Heart left ventricle (tissue), 16 donors: ENCODE data around the gene KRTAP4-4. TPM values are rescaled to one million over a fixed set of nuclear protein-coding genes. Genes with fewer than 3 reads are reported as not detected.

ENCODE experiments used
- ATAC-seq, 4 donors: fragments of 200-7000 bp; cut with Tn5 transposase; one replicate each; pipeline ENCODE4 v1.9.1; 2020 to 2022; ENCODE audit warnings: moderate library complexity in 4 of 4, mild to moderate bottlenecking in 3 of 4, moderate number of reproducible peaks in 1 of 4
- DNase-seq, 5 donors: peaks; one replicate each; pipeline ENCODE4 v3.0.0-alpha.2; 2020
- H3K27ac ChIP-seq, 12 donors: fragments of 200-600 bp; sonication (generic) in 4 of 12; one replicate each; pipeline versions ENCODE4 v1.5.0 to v1.8.0; 2016 to 2022; ENCODE audit warnings: mild to moderate bottlenecking in 2 of 12
- H3K27me3 ChIP-seq, 9 donors: fragments of 200-600 bp; sonication (generic) in 2 of 9; one replicate each; pipeline versions ENCODE4 v1.5.1 to v1.8.0; 2016 to 2022; ENCODE audit warnings: mild to moderate bottlenecking in 3 of 9
- H3K36me3 ChIP-seq, 9 donors: fragments of 200-600 bp; sonication (generic) in 2 of 9; one replicate each; pipeline versions ENCODE4 v1.5.0 to v1.8.0; 2018 to 2022; ENCODE audit warnings: mild to moderate bottlenecking in 2 of 9
- H3K4me1 ChIP-seq, 12 donors: fragments of 200-600 bp; sonication (generic) in 4 of 12; one replicate each; pipeline versions ENCODE4 v1.5.0 to v1.8.0; 2016 to 2022; ENCODE audit warnings: mild to moderate bottlenecking in 3 of 12
- H3K4me3 ChIP-seq, 12 donors: fragments of 200-600 bp; sonication (generic) in 4 of 12; one replicate each; pipeline versions ENCODE4 v1.5.0 to v1.8.0; 2017 to 2022; ENCODE audit warnings: mild to moderate bottlenecking in 9 of 12, moderate library complexity in 4 of 12
- H3K9me3 ChIP-seq, 12 donors: fragments of 200-600 bp; sonication (generic) in 4 of 12; one replicate each; pipeline versions ENCODE4 v1.5.0 to v1.8.0; 2016 to 2022; ENCODE audit warnings: mild to moderate bottlenecking in 1 of 12
- POLR2A ChIP-seq, 2 donors: fragments of 450-650 bp; IDR thresholded peaks; one replicate each; pipeline ENCODE4 v1.6.1; 2017; ENCODE audit warnings: antibody characterized with exemption in 2 of 2, mild to moderate bottlenecking in 2 of 2, moderate library complexity in 2 of 2
- WGBS, 4 donors: extraction: QIAGEN DNeasy Blood & Tissue Kit in 2 of 4; methylation state at CpG; one replicate each; pipeline versions ENCODE4 v1.1.5 to v1.1.7; 2013 to 2018; 5-methylcytosine and 5-hydroxymethylcytosine counted together
- intact Hi-C, 10 donors: fragments of 100-400 bp; cut with DNase I; formaldehyde crosslinking; loops; one replicate each; pipeline versions ENCODE4 v1.11.1 to v1.14.2; 2022
- polyA plus RNA-seq, 2 donors: library from polyadenylated mRNA; stranded (reverse); fragments of 200-250 nt; gene quantifications; one replicate each; pipeline ENCODE4 v1.2.3, GENCODE V29; 2013
- total RNA-seq, 9 donors: library from RNA; depleted of rRNA in 2 of 9; stranded (reverse); fragments of >200 nt in 2 of 9; fragmentation: NEBNext Ultra II Directional in 3 of 9; extraction: Animal tissue kit (Norgen Biotek cat#: 25700) in 3 of 9; gene quantifications; one replicate each; pipeline versions ENCODE4 v1.1.0 to v1.2.4, GENCODE V29; 2016 to 2023
- TF ChIP-seq, protein P1 (sequence below), 12 donors: fragments of 200-600 bp; sonication (generic) in 4 of 12; IDR thresholded peaks; one replicate each; pipeline versions ENCODE4 v1.5.0 to v1.8.0; 2018 to 2022; ENCODE audit warnings: antibody characterized with exemption in 12 of 12, mild to moderate bottlenecking in 5 of 12
- donor health status: ischemic (EF 13 %, LVEDD 7.1; RV severe dilation, severe dysfunction).
- donor health status: healthy with polysubstance abuse.
- donor health status: DM: no; HTN: yes; CAD: no.
- donor health status: DM: no; HTN: no; CAD: no.
- donor health status: ischemic (EF 25% LVEDD 6.9; RV normal size, moderate dysfunction).
- donor health status: ischemic (EF 25% LVEDD 5.7; RV mildly dilated, moderate dysfunction).
- donor health status: healthy.
- donor health status: DM: yes; HTN: yes; CAD: no.
- donor health status: ischemic (EF 35%, LVEDD 5.7; RV mildly dilated, moderate dysfunction).
- donor health status: nonischemic (EF 11% LVEDD 7.7; RV severe dilation, severe dysfunction).
- donor health status: DM: yes; HTN: yes; CAD: no.
- donor health status: PGD.
- donor health status: ischemic (EF 29% LVEDD 5.4; RV normal size, mild dysfunction).
- donor health status: nonischemic (EF 23%, LVEDD 6.1; RV moderate dilation, normal function).

KRTAP4-4 gene
- total and polyA plus RNA-seq, 11 donors, result not detected

DNA sequence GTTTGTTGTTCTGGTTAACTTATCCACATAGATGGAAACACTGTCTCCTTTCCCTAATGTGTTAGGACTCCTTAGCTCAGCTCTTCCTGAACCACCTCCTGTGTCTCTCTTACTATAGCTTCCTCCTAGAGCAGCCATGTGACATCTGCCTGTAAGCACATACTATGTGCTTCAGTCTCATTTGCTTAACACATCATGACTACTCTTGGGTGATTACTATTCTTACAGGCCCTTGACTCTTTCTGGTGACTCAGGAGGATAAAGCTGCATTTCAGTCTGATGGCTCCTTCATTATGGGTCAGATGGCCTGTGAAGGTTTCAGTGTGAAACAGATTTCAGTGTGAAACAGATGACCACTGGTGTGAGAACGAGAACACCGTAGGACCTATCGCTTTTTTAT lies 17.8 kb upstream of the KRTAP4-4 start:
- Histone ChIP-seq H3K36me3 (no peaks in the 10 kb centered on the region), H3K4me1 (no peaks in the 10 kb centered on the region), H3K9me3 (no peaks in the 10 kb centered on the region), H3K4me3 (no peak overlapping the region), H3K27ac (no peak overlapping the region), H3K27me3 (peaks cover 0 to 11% (median 0%) of the 10 kb centered on the region in 9 donors)
- WGBS, 4 donors, result 83 to 95% (median 86%) methylated on average over 3 of the region's 3 CpGs
- no peak for DNase-seq
- intact Hi-C loops, result no loop called here
- ATAC-seq, result no peak
- no peak for TF ChIP-seq POLR2A (IDR thresholded peaks at IDR 0.05)
- TF ChIP-seq, protein P1, sequence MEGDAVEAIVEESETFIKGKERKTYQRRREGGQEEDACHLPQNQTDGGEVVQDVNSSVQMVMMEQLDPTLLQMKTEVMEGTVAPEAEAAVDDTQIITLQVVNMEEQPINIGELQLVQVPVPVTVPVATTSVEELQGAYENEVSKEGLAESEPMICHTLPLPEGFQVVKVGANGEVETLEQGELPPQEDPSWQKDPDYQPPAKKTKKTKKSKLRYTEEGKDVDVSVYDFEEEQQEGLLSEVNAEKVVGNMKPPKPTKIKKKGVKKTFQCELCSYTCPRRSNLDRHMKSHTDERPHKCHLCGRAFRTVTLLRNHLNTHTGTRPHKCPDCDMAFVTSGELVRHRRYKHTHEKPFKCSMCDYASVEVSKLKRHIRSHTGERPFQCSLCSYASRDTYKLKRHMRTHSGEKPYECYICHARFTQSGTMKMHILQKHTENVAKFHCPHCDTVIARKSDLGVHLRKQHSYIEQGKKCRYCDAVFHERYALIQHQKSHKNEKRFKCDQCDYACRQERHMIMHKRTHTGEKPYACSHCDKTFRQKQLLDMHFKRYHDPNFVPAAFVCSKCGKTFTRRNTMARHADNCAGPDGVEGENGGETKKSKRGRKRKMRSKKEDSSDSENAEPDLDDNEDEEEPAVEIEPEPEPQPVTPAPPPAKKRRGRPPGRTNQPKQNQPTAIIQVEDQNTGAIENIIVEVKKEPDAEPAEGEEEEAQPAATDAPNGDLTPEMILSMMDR (IDR thresholded peaks at IDR 0.05), result no peak

DNA sequence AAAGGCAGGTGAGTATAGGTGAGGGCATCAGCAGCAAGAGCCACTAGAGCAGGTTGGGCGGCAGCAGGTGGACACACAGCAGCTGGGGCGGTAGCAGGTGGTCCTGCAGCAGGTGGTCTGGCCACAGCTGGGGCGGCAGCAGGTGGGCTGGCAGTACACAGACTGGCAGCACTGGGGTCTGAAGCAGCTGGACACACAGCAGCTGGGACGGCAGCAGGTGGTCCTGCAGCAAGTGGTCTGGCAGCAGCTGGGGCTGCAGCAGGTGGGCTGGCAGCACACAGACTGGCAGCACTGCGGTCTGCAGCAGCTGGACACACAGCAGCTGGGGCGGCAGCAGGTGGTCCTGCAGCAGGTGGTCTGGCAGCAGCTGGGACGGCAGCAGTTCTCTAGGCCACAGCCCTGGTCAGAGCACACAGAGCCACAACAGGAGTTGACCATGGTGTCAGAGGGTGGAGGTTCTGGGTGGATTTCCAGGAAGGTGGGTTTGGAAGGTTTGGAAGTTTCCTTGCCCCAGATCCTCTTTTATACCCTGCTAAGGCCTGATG lies 17.3 kb upstream of the KRTAP4-4 start, which contains the start of gene KRTAP4-2:
KRTAP4-2 (minus strand) TSS at position 495 of the 545 bp plus-strand sequence; CDS start at position 438, 57 bp downstream.
- H3K9me3 ChIP-seq, result no peaks in the 10 kb centered on the region
- DNase-seq (no peak), ATAC-seq (no peak)
- TF ChIP-seq POLR2A (IDR thresholded peaks at IDR 0.05), result no peak
- TF ChIP-seq, protein P1 (IDR thresholded peaks at IDR 0.05), result no peak
- no peaks in the 10 kb centered on the region for H3K36me3 ChIP-seq
- peaks cover 0 to 10% (median 0%) of the 10 kb centered on the region in 9 donors for H3K27me3 ChIP-seq
- H3K4me3 ChIP-seq, result no peak within 1 kb of the TSS
- 81 to 89% (median 84%) methylated on average over 7 of the region's 7 CpGs for WGBS, 4 donors
- no peaks in the 10 kb centered on the region for H3K4me1 ChIP-seq
- no peak within 1 kb of the TSS for H3K27ac ChIP-seq
- intact Hi-C loops, result no loop called here

DNA sequence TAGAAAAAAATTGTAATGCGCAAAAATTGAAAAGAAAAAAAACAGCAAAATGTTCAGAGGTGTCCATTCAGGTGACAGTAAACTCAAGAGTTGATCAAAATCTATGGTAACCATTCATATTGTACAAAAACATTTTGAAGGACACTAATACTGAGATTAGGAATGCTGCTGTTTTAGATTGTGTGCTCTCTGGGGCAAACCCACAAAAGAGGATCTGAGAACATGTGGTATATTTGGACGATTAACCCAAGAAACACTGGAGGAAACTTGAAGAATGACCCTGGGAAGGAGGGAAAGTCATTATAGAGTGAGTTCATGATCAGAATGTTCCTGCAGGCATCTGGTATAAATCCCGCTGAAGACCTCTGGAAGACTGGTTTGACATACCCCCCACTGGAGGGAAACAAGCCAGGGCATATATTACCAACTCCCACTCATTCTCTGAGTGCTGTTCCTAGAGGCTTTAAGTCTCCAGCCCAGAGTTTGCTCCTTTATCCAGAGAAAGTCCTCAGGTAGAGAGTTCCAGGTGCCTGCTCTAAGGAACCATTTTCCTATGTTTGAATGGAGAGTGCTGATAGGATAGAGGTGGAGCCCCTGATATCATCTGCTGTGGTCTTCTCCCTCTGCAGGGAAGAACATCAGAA lies 16.3 kb upstream of the KRTAP4-4 start:
- Histone ChIP-seq H3K36me3 (no peaks in the 10 kb centered on the region), H3K27ac (no peak overlapping the region), H3K4me3 (no peak overlapping the region), H3K9me3 (no peaks in the 10 kb centered on the region), H3K27me3 (peaks cover 0 to 10% (median 0%) of the 10 kb centered on the region in 9 donors), H3K4me1 (no peaks in the 10 kb centered on the region)
- TF ChIP-seq, protein P1 (IDR thresholded peaks at IDR 0.05), result no peak
- no peak for TF ChIP-seq POLR2A (IDR thresholded peaks at IDR 0.05)
- intact Hi-C loops, result no loop called here
- WGBS, 4 donors, result 75 to 83% (median 79%) methylated on average over 3 of the region's 3 CpGs
- no peak for ATAC-seq
- DNase-seq, result no peak

DNA sequence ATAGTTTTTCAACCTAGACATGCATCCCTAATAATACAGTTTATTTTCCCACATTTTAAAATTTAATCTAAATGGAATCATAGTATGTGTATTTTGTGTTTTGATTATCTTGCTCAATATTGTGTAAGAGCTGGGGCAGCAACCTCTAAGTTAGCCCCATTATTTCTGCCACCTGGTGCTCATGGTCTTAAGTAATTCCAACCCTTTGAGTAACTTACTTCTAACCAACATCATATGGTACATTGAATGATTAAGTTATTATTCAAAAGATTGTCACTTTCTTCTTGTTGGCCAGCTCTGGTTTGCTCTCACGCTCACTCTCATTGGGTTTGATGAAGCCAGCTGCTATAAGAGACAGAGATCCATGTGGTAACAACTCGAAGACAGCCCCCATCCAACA lies 11.3 kb upstream of the KRTAP4-4 start:
- no peak for ATAC-seq
- H3K27ac ChIP-seq, result no peak overlapping the region
- no peaks in the 10 kb centered on the region for H3K9me3 ChIP-seq
- peaks cover 0 to 10% (median 5%) of the 10 kb centered on the region in 9 donors for H3K27me3 ChIP-seq
- no peak overlapping the region for H3K4me3 ChIP-seq
- H3K4me1 ChIP-seq, result no peaks in the 10 kb centered on the region
- no peak for TF ChIP-seq POLR2A (IDR thresholded peaks at IDR 0.05)
- TF ChIP-seq, protein P1 (IDR thresholded peaks at IDR 0.05), result no peak
- WGBS, 4 donors, result 60 to 75% (median 74%) methylated on average over 2 of the region's 2 CpGs
- H3K36me3 ChIP-seq, result no peaks in the 10 kb centered on the region
- intact Hi-C loops, result no loop called here
- DNase-seq, result no peak
